HuH-7 (cell line): Measurements from ENCODE around the gene PEX11A.

Source experiments
- DNase-seq: peaks from one replicate; pipeline ENCODE4 v3.0.0; 2011; ENCODE audit warnings: low spot score

The PEX11A gene

DNA sequence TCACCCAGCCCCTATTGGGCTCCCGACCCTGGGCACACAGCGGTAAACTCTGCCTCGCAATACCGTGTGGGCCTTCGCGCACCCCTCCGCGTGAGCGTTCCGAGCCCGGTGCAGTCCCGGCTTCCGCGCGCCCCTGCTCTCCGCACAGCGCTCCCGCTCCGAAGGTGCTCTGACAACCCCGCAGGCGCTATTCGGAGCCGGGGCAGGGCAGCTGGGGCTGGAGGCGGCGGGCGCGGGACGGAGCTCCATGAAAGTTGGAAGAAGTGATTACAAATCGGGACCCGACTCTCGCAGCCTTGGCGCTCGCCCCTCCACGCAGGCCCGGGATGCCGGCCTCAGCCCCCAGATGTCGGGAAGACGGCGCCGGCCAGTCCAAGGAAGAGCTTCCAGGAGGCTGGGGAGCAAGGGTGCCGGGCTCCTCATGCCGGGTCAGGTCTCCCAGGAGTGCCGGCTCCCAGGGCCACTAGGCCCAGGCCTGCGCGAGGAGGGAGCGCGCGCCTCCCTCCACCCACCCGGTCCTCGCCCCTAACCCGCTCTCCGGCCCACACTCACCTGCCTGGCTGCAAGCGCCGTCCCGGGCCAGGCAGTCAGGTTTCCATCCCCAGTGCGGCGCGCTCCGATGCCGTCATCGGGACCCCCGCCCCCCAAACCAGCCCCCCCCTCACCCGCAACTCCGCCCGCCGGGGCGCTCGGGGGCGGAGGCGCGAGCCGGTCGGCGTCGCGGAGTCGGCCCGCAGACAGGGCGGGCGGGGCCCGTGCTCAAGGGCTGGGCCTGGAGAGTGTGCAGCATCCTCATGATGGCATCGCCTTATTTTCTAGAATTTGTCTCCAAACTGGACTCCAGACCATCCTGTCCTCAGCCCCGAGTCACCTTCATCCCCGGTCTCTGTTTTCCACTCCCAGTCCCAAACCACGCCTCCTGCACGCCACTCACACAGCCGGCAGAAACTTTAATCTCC is 35.4 kb downstream of the PEX11A start, which contains the start of gene KIF7:
Gene KIF7 (minus strand): TSS at position 621 of the 959 bp plus-strand sequence. CDS start 2,537 bp downstream, outside the sequence.
- DNase-seq: peak; percentile 81

DNA sequence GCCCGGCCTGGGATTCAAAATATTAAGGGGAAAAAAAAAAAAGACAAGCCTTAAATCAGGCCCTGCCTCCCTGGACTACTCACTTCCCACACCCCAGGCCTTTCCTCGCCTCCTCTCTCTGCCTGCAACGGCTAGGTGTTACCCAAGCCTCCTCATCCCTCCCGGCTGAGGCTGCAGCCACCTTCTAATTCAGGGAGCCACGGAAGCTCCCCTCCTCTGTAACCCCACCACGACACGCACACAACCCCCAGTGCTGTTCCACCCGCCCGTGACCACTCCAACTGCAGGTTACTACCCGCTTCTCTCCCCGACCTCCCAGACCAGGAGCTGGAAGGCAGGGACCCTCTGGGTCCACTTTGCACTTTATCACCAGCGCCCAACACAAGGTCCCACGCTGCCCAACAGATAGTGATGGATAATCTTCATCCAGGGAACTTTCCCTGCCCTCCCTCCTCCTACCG is 36.2 kb downstream of the PEX11A start:
- no peak for DNase-seq

DNA sequence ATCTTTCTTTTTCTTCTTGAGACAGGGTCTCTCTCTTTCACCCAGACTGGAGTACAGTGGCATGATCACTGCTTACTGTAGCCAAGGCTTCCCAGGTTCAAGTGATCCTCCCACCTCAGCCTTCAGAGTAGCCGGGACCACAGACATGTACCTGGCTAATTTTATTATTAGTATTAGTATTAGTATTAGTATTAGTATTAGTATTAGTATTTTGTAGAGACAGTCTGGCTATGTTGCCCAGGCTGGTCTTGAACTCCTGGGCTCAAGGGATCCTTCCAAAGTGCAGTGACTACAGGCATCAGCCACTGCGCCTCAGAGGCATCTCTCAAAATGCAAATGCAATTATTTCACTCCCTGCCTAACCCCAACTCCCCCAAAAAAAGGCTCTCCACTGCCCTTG is 37.0 kb downstream of the PEX11A start:
- DNase-seq: no peak

DNA sequence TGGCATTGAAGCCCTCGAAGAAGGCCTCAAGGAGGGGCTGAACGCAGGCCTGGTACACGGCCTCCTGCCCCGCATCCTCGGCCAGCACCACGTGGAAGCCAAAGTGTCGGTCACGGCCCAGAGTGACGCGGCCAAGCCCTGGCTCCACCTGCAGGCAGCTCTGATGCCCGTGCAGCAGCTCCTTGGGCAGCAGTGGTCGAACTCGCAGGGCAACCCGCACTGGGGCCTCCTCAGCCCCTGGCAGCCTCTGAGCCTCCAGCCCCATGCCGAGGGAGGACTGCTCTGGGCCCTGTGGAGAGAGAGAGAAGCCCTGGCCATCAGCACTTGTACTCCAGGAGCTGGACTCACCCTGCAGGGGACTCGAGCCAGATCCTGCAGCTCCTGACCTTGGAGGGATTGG is 37.9 kb downstream of the PEX11A start:
- DNase-seq: no peak

DNA sequence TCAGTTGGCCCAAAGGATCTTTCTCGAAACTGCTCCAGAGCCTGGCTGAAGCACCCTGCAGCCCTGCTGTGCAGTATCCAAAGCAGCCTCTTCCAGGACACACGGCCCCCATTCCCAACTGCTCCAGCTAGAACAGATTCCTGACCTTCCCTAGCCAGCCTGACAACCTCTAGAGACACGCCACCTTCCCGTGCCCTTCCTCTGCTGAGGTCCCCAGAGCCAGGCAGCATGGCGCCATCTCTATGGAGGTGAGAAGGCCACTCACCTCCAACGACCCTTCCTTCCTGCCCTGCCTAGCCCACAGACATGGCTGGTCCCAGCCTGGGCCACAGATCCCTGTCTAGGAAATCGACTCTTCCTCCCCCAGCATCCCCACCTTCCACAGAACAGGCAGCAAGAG is 38.4 kb downstream of the PEX11A start:
- no peak for DNase-seq

DNA sequence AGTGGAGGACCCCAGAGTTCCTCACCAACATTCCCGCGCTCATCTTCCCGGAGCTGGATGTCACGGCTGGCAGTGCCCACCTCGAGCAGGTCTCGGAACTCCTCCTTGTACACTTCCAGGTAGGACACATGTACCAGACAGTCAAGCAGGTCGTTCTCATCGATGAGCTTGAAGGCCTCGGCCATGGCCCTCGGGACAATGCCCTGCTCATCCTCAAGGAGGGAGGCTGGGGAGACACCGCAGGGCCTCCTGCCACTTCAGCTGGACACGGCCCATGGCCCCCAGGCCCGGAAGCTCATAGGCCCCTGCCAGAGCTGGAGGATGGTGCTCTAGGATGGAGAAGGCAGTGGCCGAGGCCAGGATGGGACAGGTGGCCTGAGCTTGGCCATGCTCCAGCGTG is 40.8 kb downstream of the PEX11A start:
- no peak for DNase-seq

DNA sequence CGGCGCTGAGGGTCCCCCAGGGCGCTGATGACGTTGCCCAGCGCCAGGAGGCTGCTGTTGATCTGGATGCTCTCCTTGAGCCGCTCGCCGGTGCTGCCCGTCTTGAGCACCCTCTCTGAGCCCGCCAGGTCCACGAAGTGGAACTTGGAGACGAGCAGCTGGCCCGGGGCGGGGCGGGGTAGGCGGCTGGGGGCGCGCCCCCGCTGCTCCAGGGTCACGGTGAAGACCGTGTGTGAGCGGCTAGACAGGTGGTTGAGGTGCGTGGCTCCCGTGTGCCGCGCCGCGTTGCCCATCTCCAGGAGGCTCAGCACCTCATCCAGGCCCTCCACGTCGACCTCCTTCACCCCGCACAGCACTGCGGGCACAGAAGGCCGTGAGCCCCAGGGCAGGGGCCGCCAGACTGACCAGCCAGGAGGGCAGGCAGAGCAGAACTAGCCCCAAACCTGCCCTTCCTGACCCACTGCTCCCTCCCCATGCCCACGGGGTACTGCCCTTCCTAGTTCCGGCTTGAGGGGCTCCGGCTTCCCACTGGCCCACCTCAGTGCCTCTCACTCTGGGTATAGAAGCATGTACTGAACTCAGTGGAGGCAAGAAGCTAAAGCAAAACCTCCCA is 41.4 kb downstream of the PEX11A start:
- DNase-seq: no peak

DNA sequence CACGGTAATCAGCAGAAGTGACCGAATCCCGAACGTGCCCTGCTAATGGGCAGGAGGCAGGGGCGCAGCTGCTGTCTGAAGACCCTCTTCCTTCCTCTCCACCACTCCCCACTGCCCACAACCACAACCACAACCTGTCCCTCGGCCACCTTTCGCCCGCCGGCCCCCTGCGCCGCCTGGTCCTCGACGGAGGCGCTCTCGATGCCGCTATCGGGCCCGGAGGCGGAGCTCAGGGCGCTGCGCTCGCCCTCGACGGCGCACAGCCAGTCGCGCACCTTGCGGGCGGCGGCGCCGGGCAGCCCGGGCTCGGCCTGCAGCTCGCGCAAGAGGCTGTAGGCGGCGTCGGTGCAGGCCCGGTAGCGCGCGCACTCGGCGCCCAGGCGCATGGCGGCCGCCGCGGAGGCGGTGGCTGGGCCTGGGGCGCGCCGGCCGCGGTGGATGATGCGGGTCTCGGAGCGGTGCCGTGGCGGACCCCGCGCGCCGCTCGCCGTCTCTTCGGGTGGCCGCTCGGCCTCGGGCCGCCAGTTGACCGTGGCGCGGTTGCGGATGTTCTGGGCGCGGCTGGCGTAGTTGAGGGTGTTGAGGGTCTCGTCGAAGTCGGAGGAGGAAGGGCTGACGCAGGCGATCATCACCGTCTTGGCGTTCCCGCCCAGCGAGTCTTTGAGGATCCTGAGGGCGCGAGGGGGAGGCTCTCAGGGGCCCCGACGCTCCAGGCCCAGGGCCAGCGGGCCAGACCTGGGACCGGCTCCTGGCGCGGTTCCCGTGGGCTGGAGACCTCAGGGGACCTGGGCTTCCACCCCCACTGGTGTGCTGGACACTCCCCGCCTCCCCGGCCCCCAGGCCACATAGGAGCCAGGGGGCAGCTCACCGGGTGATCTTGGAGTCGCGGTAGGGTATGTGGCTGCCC is 42.2 kb downstream of the PEX11A start:
- DNase-seq: no peak

DNA sequence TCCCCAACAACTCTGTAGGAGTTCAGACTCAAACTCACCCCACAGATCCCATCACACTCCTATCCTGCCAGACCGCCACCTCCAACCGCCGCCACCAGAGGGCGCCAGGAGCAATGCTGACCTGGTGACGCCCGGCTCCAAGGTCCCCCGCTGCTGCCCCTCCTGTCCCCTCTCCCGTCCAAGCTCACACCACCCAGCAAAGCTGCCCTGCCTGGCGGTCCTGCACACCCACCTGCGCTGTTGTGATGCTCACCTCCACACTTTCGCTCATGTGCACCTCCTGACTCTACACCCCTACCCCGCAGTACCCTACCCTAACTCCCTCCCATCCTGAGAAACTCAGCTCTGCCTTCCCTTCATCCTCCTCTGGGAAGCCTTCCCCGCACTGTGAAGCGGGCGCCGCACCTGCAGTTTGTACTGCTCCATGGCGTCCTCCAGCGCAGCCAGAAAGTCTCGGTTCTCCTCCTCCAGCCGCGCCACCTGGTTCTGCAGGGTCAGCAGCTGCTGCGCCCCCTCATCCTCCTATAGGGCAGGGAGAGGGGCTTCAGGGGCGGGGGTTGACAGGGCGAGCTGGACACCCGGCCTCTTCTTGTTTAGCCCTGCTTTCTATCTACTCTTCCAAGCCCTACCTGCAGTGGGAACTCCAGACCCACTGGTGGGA is 43.2 kb downstream of the PEX11A start:
- peak; percentile 99 for DNase-seq

DNA sequence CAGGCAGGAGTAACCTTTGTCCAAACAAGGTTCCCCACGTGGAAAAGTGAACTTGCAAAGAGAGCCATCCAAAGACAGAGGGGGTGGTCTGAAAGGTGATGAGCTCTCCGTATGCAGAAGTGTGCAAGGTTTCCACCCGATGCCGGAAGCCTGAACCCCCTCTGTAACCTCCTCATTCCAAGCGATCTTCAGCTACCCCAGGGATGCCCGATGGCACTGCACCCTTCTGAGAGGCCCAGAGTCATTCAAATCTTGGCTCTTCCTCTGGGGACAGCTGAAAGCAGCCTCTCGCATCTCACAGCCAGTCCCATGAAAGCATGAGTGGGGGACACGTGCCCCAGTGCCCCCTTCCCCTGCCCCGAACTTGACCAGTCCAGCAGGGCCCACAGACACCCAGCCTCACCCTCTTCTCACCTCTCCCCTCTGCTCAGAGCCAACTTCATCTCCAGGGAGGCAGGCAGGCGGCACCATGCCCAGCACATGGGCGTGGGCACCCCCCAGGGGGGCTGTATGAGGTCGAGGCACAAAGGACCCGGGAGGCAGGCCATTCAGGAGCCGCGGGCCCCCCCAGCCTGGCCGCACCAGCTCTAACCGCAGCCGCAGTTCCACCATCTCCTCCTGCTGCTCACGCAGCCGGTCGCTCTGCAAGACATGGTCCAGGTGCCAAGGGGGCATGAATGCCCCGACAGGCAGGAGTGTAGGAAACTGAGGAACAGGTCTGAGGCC is 44.0 kb downstream of the PEX11A start:
- no peak for DNase-seq

DNA sequence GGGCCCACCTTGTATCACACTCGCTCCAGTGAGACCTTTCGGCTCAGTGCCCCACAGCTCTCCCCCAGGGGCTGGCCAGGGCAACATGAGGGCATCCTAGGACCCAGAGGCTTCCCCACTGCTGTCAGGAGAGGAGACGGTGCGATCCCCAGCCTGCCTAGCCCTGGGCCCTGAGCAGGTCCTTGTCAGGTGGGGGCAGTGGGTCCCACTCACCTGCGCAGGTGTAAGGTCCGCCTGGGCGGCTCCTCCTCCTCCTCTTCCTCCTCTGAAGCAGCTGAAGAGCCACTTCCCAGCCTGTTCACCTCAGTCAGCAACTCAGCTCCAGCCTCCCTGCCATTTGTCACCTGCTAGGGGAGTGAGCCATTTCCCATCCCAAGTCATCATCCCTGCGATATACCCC is 44.9 kb downstream of the PEX11A start:
- DNase-seq: no peak

DNA sequence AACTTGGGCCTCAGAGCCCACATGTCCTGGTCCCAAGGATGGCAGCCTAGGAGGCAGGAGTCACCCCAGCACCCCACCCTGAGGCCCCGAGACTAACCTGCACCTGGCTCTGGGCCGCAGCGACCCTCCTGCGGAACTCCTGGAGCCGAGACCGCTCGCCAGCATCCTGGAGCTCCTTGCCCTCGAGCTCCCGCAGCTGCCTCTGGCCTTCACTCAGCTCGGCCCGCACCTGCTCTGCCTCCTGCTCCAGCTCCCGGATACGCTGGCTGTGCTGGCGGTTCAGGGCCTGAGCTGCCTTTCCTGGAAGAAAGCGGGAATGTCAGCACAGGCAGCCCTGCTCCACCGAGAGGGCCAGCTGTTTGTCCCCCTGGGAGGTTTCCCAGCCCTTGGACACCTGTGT is 48.4 kb downstream of the PEX11A start:
- DNase-seq: no peak

DNA sequence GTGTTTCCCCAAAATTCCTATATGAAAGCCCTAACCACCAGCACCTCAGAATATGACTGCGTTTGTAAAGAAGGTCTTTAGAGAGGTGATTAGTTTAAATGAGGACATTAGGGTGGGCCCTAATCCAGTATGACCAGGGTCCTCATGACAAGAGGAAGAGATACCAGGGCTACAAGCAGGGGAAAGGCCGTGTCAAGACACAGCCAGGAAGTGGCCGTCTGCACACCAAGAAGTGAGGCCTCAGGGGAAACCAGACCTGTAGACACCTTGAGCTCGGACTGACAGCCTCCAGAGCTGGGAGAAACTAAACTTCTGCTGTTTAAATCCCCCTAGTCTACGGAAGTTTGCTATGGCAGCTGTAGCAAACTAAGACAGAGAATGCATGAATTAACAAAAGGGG is 49.5 kb downstream of the PEX11A start:
- no peak for DNase-seq

DNA sequence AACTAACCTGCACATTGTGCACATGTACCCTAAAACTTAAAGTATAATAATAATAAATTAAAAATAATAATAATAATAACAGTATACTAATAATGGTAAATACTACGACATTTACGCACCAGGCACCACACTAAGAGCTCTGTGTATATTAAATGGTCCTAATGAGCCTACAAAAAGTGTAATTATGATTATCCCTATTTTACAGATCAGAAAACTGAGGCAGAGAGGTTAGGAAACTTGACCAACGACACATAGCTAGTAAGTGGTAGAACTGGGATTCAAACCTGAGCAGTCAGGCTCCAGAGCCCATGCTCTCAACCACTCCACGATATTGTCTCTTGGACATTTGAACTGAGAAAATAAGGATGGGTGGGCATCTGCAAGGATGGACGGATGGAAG is 50.3 kb downstream of the PEX11A start:
- DNase-seq: no peak

DNA sequence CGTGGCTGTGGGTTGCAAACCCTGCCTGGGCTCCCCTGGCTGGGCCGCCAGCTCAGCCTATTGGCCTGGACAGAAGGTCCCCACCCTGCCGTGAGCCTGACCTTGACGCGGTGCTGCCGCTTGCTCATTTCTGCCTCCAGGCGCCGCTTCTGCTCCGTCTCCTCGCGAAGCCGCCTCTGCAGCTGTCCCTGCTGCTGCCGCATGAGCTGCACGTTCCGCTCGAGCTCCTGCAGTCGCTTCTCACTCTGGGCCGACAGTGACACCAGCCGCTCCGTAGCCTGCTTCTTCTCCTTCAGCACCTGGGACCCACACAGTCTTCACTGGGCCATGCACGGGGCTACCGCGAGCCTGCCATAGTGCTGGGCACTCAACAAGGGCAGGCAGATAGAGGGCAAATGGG is 57.0 kb downstream of the PEX11A start:
- DNase-seq: peak; percentile 2

DNA sequence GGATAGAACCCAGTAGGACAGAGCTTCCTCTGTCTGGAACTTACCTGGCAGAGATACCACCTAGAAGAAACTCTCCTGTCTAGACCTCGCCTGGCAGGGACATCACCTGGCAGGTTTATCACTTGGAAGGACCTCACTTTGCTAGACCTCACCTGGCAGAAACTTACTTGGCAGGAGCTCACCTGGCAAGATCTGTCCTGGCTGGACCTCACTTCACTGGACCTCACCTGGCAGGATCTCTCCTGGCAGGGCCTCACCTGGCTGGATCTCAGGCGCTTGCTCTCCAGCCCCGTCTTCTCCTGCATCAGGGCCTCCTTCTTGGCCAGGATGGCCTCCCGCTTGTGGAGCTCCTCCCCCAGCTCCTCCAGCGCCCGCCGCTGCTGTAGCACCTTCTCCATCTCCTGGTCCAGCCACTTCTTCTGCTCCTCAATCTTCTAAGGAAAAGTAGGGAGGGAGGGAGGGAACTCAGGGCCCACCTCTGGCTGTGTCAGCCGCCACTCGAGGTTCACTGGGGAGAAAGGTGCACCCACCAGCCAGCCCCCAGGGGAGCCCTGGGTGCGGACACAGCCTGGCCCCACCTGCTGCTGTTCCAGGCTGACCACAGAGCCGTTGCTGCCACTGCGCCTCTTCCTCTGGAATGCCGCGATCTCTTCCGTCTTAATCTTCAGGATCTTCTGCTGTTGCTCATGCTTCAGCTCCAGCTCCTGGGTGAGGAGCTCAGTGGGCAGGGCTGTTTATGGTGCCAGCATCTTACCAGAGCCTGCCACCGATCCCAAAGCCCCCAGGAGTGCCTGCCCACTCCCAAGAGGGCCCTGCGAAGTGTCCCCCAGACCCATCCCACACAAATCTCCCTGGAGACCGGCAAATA is 57.8 kb downstream of the PEX11A start:
- peak; percentile 11 for DNase-seq

DNA sequence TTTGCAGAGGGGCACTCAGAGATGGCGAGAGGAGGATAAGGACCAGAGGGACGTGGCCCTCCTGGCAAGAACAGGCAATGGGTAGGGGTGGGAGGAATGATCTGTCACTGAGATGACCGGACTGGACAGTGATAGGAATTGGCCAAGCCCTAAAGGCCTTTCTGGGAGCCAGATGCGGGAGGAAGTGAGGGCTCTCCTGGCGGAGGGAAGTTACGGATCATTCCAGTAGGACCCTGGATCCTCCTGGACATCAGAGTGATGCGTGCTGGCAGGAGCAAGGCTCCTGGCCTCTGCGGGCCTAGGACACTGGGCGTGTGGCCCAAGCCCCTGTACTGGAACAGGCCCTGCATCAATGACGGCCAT is 58.7 kb downstream of the PEX11A start:
- DNase-seq: peak; percentile 15
